Measurements from ENCODE around the gene OR51I1.

DNA sequence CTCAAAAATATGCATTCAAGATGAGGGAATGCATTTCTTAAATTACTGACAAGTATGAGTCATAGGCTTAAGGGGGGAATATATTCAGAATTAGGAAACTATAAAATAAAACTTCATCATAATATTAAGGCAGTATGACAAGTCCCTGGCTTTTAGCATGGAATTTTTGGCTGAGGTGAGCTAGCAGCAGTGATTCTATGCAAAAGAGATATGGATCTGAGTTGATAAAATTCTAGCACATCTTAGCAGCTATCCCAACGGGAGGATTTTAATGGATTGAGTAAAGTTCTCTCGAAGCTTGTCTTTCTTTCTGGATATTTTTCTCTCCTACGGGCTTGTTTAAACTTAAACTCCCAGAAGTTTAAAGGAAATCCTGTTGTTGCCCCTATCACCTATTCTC is 18.2 kb downstream of the OR51I1 start:
- TF ChIP-seq SUZ12 (IDR thresholded peaks at IDR 0.05; ENCODE audit: unreplicated experiment), result no peak
- TF ChIP-seq, protein P1, sequence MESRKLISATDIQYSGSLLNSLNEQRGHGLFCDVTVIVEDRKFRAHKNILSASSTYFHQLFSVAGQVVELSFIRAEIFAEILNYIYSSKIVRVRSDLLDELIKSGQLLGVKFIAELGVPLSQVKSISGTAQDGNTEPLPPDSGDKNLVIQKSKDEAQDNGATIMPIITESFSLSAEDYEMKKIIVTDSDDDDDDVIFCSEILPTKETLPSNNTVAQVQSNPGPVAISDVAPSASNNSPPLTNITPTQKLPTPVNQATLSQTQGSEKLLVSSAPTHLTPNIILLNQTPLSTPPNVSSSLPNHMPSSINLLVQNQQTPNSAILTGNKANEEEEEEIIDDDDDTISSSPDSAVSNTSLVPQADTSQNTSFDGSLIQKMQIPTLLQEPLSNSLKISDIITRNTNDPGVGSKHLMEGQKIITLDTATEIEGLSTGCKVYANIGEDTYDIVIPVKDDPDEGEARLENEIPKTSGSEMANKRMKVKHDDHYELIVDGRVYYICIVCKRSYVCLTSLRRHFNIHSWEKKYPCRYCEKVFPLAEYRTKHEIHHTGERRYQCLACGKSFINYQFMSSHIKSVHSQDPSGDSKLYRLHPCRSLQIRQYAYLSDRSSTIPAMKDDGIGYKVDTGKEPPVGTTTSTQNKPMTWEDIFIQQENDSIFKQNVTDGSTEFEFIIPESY (IDR thresholded peaks at IDR 0.05), result no peak
- no peak for TF ChIP-seq ETV6 (conservative IDR thresholded peaks at IDR 0.05 in 1 of 2, IDR thresholded peaks at IDR 0.05 in 1 of 2; ENCODE audit: borderline replicate concordance in 1 of 2, low read depth in 1 of 2)
- TF ChIP-seq, protein P2, sequence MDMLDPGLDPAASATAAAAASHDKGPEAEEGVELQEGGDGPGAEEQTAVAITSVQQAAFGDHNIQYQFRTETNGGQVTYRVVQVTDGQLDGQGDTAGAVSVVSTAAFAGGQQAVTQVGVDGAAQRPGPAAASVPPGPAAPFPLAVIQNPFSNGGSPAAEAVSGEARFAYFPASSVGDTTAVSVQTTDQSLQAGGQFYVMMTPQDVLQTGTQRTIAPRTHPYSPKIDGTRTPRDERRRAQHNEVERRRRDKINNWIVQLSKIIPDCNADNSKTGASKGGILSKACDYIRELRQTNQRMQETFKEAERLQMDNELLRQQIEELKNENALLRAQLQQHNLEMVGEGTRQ (IDR thresholded peaks at IDR 0.05; ENCODE audit: borderline replicate concordance, low read depth, low read length), result no peak
- TF ChIP-seq, protein P3, sequence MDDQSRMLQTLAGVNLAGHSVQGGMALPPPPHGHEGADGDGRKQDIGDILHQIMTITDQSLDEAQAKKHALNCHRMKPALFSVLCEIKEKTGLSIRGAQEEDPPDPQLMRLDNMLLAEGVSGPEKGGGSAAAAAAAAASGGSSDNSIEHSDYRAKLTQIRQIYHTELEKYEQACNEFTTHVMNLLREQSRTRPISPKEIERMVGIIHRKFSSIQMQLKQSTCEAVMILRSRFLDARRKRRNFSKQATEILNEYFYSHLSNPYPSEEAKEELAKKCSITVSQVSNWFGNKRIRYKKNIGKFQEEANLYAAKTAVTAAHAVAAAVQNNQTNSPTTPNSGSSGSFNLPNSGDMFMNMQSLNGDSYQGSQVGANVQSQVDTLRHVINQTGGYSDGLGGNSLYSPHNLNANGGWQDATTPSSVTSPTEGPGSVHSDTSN (IDR thresholded peaks at IDR 0.05; ENCODE audit: insufficient replicate concordance, low read depth, low read length), result no peak

Measured in GM12878 (cell line).